ENCODE data around the gene MYL5.

Gene MYL5

GRCh38 chr4:675036-675882 is 917 bp downstream of the MYL5 start:
- no peak for DNase-seq (ENCODE audit: low read depth)

- DNase-seq (ENCODE audit: low read depth) = no peak
Observed at GRCh38 chr4:675980-676870, 1.9 kb downstream of the MYL5 start.

- no peak for DNase-seq (ENCODE audit: low read depth)
Observed at GRCh38 chr4:676871-677235, 2.5 kb downstream of the MYL5 start.

GRCh38 chr4:677431-678293 is 3.3 kb downstream of the MYL5 start:
- DNase-seq (ENCODE audit: low read depth) = no peak

- no peak for DNase-seq (ENCODE audit: low read depth)
Observed at GRCh38 chr4:678331-679103, 4.2 kb downstream of the MYL5 start.

- no peak for DNase-seq (ENCODE audit: low read depth)
Observed at GRCh38 chr4:679104-679481, 4.8 kb downstream of the MYL5 start.

GRCh38 chr4:679629-680028 is 5.3 kb downstream of the MYL5 start:
- no peak for DNase-seq (ENCODE audit: low read depth)

- DNase-seq (ENCODE audit: low read depth) = no peak
Observed at GRCh38 chr4:680091-680490, 5.7 kb downstream of the MYL5 start.

GRCh38 chr4:680551-680927 is 6.2 kb downstream of the MYL5 start:
- DNase-seq (ENCODE audit: low read depth) = no peak

GRCh38 chr4:680928-681645 is 6.7 kb downstream of the MYL5 start:
- no peak for DNase-seq (ENCODE audit: low read depth)

GRCh38 chr4:681736-682451 is 7.6 kb downstream of the MYL5 start:
- no peak for DNase-seq (ENCODE audit: low read depth)

GRCh38 chr4:682490-683172 is 8.3 kb downstream of the MYL5 start:
- no peak for DNase-seq (ENCODE audit: low read depth)

- no peak for DNase-seq (ENCODE audit: low read depth)
Observed at GRCh38 chr4:683247-683897, 9.0 kb downstream of the MYL5 start.

- DNase-seq (ENCODE audit: low read depth) = peak; percentile 42
Observed at GRCh38 chr4:683982-684622, 9.8 kb downstream of the MYL5 start.

- DNase-seq (ENCODE audit: low read depth) = no peak
Observed at GRCh38 chr4:684623-685327, 10.4 kb downstream of the MYL5 start.

GRCh38 chr4:685679-686412 is 11.5 kb downstream of the MYL5 start:
- DNase-seq (ENCODE audit: low read depth) = no peak

- no peak for DNase-seq (ENCODE audit: low read depth)
Observed at GRCh38 chr4:686413-687040, 12.2 kb downstream of the MYL5 start.
